ENCODE measurements around the gene SLC6A3. TPM values are rescaled to one million over a fixed set of nuclear protein-coding genes. Genes with fewer than 3 reads are reported as not detected.

The SLC6A3 gene
- total and polyA plus RNA-seq, 4 donors, result 0.30 to 1.1 (median 0.90) TPM

GRCh38 chr5:1442222-1443145 is 2.8 kb downstream of the SLC6A3 start:
- Histone ChIP-seq H3K9me3 (ENCODE audit: control insufficient read depth in 4 of 4, insufficient read depth in 3 of 4, low read length in 3 of 4) (peaks cover 0 to 13% (median 2%) of the 10 kb centered on the region in 4 donors), H3K27me3 (ENCODE audit: control insufficient read depth in 3 of 3, insufficient read depth in 3 of 3, low read length in 2 of 3) (peaks cover 6 to 30% (median 23%) of the 10 kb centered on the region in 3 donors), H3K4me3 (no peak overlapping the region), H3K27ac (ENCODE audit: low read depth in 1 of 2, low read length in 1 of 2) (no peak overlapping the region), H3K9ac (ENCODE audit: insufficient read depth in 1 of 2, low read length in 2 of 2) (no peak overlapping the region), H3K36me3 (ENCODE audit: control insufficient read depth in 4 of 4, insufficient read depth in 4 of 4, low read length in 4 of 4) (peaks cover 0 to 5% (median 0%) of the 10 kb centered on the region in 4 donors), H3K4me1 (ENCODE audit: control insufficient read depth in 5 of 5, insufficient read depth in 5 of 5, low read length in 5 of 5) (peaks cover 0 to 12% (median 5%) of the 10 kb centered on the region in 5 donors)
- ATAC-seq (ENCODE audit: insufficient read depth, low FRiP score) (no peak), DNase-seq (no peak)
- no peak for TF ChIP-seq CTCF (IDR thresholded peaks at IDR 0.05; ENCODE audit: control extremely low read depth, extremely low read depth)
- WGBS, 2 donors, result 72 to 75% methylated on average over 36 of the region's 36 CpGs

GRCh38 chr5:1441166-1441865 is 3.9 kb downstream of the SLC6A3 start:
- H3K4me1 ChIP-seq (ENCODE audit: control insufficient read depth in 5 of 5, insufficient read depth in 5 of 5, low read length in 5 of 5), result peaks cover 0 to 12% (median 4%) of the 10 kb centered on the region in 5 donors
- peaks cover 0 to 13% (median 2%) of the 10 kb centered on the region in 4 donors for H3K9me3 ChIP-seq (ENCODE audit: control insufficient read depth in 4 of 4, insufficient read depth in 3 of 4, low read length in 3 of 4)
- H3K36me3 ChIP-seq (ENCODE audit: control insufficient read depth in 4 of 4, insufficient read depth in 4 of 4, low read length in 4 of 4), result peaks cover 0 to 5% (median 0%) of the 10 kb centered on the region in 4 donors
- no peak overlapping the region for H3K9ac ChIP-seq (ENCODE audit: insufficient read depth in 1 of 2, low read length in 2 of 2)
- ATAC-seq (ENCODE audit: insufficient read depth, low FRiP score) (no peak), DNase-seq (no peak)
- no peak overlapping the region for H3K4me3 ChIP-seq
- WGBS, 2 donors, result 90 to 93% methylated on average over 24 of the region's 24 CpGs
- H3K27me3 ChIP-seq (ENCODE audit: control insufficient read depth in 3 of 3, insufficient read depth in 3 of 3, low read length in 2 of 3), result peaks cover 6 to 23% (median 23%) of the 10 kb centered on the region in 3 donors
- TF ChIP-seq CTCF (IDR thresholded peaks at IDR 0.05; ENCODE audit: control extremely low read depth, extremely low read depth), result no peak
- no peak overlapping the region for H3K27ac ChIP-seq (ENCODE audit: low read depth in 1 of 2, low read length in 1 of 2)

- H3K36me3 ChIP-seq (ENCODE audit: control insufficient read depth in 4 of 4, insufficient read depth in 4 of 4, low read length in 4 of 4), result peaks cover 0 to 5% (median 0%) of the 10 kb centered on the region in 4 donors
- peaks cover 6 to 23% (median 23%) of the 10 kb centered on the region in 3 donors for H3K27me3 ChIP-seq (ENCODE audit: control insufficient read depth in 3 of 3, insufficient read depth in 3 of 3, low read length in 2 of 3)
- no peak for TF ChIP-seq CTCF (IDR thresholded peaks at IDR 0.05; ENCODE audit: control extremely low read depth, extremely low read depth)
- no peak overlapping the region for H3K4me3 ChIP-seq
- no peak overlapping the region for H3K9ac ChIP-seq (ENCODE audit: insufficient read depth in 1 of 2, low read length in 2 of 2)
- 83 to 91% methylated on average over 3 of the region's 3 CpGs for WGBS, 2 donors
- no peak overlapping the region for H3K27ac ChIP-seq (ENCODE audit: low read depth in 1 of 2, low read length in 1 of 2)
- DNase-seq (no peak), ATAC-seq (ENCODE audit: insufficient read depth, low FRiP score) (no peak)
- H3K9me3 ChIP-seq (ENCODE audit: control insufficient read depth in 4 of 4, insufficient read depth in 3 of 4, low read length in 3 of 4), result peaks cover 0 to 13% (median 2%) of the 10 kb centered on the region in 4 donors
- H3K4me1 ChIP-seq (ENCODE audit: control insufficient read depth in 5 of 5, insufficient read depth in 5 of 5, low read length in 5 of 5), result peaks cover 0 to 12% (median 4%) of the 10 kb centered on the region in 5 donors
Measured at GRCh38 chr5:1440098-1440493, 5.1 kb downstream of the SLC6A3 start.

All from lung (tissue), 12 donors.